Measurements from ENCODE around the gene AKNA.
A peak's percentile ranks its signal among the peaks of the same experiment; 100 is the strongest.

AKNA gene

GRCh38 chr9:114316605-114317230, 71.1 kb downstream of the AKNA start:
- DNase-seq, result no peak

- no peak for DNase-seq
Measured at GRCh38 chr9:114315723-114316363, 71.9 kb downstream of the AKNA start.

GRCh38 chr9:114314881-114315722, 72.7 kb downstream of the AKNA start:
- no peak for DNase-seq

- DNase-seq, result peak in 1 of 2 experiments; percentile 9
Measured at GRCh38 chr9:114314256-114314867, 73.4 kb downstream of the AKNA start.

GRCh38 chr9:114313186-114313585, 74.6 kb downstream of the AKNA start:
- DNase-seq, result no peak

- no peak for DNase-seq
Measured at GRCh38 chr9:114312513-114312875, 75.3 kb downstream of the AKNA start.

- no peak for DNase-seq
Measured at GRCh38 chr9:114311571-114312512, 75.9 kb downstream of the AKNA start.

- no peak for DNase-seq
Measured at GRCh38 chr9:114310471-114311450, 77.0 kb downstream of the AKNA start.

- DNase-seq, result no peak
Measured at GRCh38 chr9:114309096-114309495, 78.7 kb downstream of the AKNA start.

GRCh38 chr9:114308361-114308950, 79.3 kb downstream of the AKNA start:
- no peak for DNase-seq

GRCh38 chr9:114307899-114308267, 79.9 kb downstream of the AKNA start:
- no peak for DNase-seq

GRCh38 chr9:114304416-114305188, 83.2 kb downstream of the AKNA start:
- DNase-seq, result no peak

- DNase-seq, result no peak
Measured at GRCh38 chr9:114303977-114304376, 83.8 kb downstream of the AKNA start.

- no peak for DNase-seq
Measured at GRCh38 chr9:114303571-114303970, 84.2 kb downstream of the AKNA start.

GRCh38 chr9:114302727-114303126, 85.1 kb downstream of the AKNA start:
- DNase-seq, result no peak

- no peak for DNase-seq
Measured at GRCh38 chr9:114301798-114302565, 85.8 kb downstream of the AKNA start.

- no peak for DNase-seq
Measured at GRCh38 chr9:114300846-114301797, 86.7 kb downstream of the AKNA start.
